OCI-LY1 (cell line): ENCODE data around the gene SLC38A6.

Experiments used
- H2AFZ ChIP-seq: fragments of 200-600 bp; sonication (generic), shearing (Covaris generic); 2 replicates; pipeline ENCODE4 v1.6.0; 2014; ENCODE audit warnings: antibody characterized with exemption, mild to moderate bottlenecking, low read length
- H3F3A ChIP-seq: fragments of 200-600 bp; sonication (generic), shearing (Covaris generic); 2 replicates; pipeline ENCODE4 v1.6.0; 2014; ENCODE audit warnings: mild to moderate bottlenecking, antibody characterized with exemption, low read length, moderate library complexity; ENCODE audit not compliant: insufficient read depth
- H3K27ac ChIP-seq: fragments of 200-600 bp; sonication (generic); 2 replicates; pipeline ENCODE4 v1.5.1; 2014; ENCODE audit warnings: low read length, mixed run types, mild to moderate bottlenecking, low read depth; ENCODE audit not compliant: poor library complexity, severe bottlenecking
- H3K27me3 ChIP-seq: fragments of 200-600 bp; sonication (generic); 2 replicates; pipeline ENCODE4 v1.6.0; 2014; ENCODE audit warnings: antibody characterized with exemption, mild to moderate bottlenecking, low read length, moderate library complexity; ENCODE audit not compliant: insufficient read depth
- H3K36me3 ChIP-seq: fragments of 200-600 bp; sonication (generic); 2 replicates; pipeline ENCODE4 v1.6.1; 2014; ENCODE audit warnings: mild to moderate bottlenecking, antibody characterized with exemption, low read length, moderate library complexity, mixed read lengths; ENCODE audit not compliant: insufficient read depth
- H3K4me1 ChIP-seq: fragments of 200-600 bp; sonication (generic); 2 replicates; pipeline ENCODE4 v1.5.1; 2014; ENCODE audit warnings: mild to moderate bottlenecking, low read length, moderate library complexity; ENCODE audit not compliant: insufficient read depth, severe bottlenecking
- H3K4me2 ChIP-seq: fragments of 200-600 bp; sonication (generic), shearing (Covaris generic); 2 replicates; pipeline ENCODE4 v1.6.1; 2014; ENCODE audit warnings: low read length
- H3K4me3 ChIP-seq: fragments of 200-600 bp; sonication (generic); 2 replicates; pipeline ENCODE4 v1.5.1; 2014; ENCODE audit warnings: low read length, low read depth, mild to moderate bottlenecking, mixed read lengths; ENCODE audit not compliant: poor library complexity, severe bottlenecking
- H3K79me2 ChIP-seq: fragments of 200-600 bp; shearing (Covaris generic); 2 replicates; pipeline ENCODE4 v1.6.1; 2016; ENCODE audit warnings: mixed run types, low read length, mixed read lengths; ENCODE audit not compliant: insufficient read depth
- H3K9ac ChIP-seq: fragments of 200-600 bp; sonication (generic), shearing (Covaris generic); 2 replicates; pipeline ENCODE4 v1.6.1; 2014; ENCODE audit warnings: mild to moderate bottlenecking, low read length, mixed read lengths
- H3K9me2 ChIP-seq: fragments of 200-600 bp; sonication (generic), shearing (Covaris generic); 2 replicates; pipeline ENCODE4 v1.6.1; 2014; ENCODE audit warnings: low read depth, mild to moderate bottlenecking, low read length, mixed read lengths
- H3K9me3 ChIP-seq: fragments of 200-600 bp; shearing (Covaris generic); 2 replicates; pipeline ENCODE4 v1.6.1; 2014; ENCODE audit warnings: low read length, mixed read lengths
- H4K20me1 ChIP-seq: fragments of 200-600 bp; sonication (generic), shearing (Covaris generic); 2 replicates; pipeline ENCODE4 v1.6.0; 2016; ENCODE audit warnings: mild to moderate bottlenecking, low read length; ENCODE audit not compliant: insufficient read depth
- EZH2 ChIP-seq: fragments of 200-600 bp; sonication (generic), shearing (Covaris generic); IDR thresholded peaks from 2 replicates; pipeline ENCODE4 v1.8.0; 2017; ENCODE audit warnings: borderline replicate concordance, mixed run types, mild to moderate bottlenecking, antibody characterized with exemption, low read length, moderate library complexity, mixed read lengths
- TF ChIP-seq, protein P1 (sequence below): fragments of 200-600 bp; sonication (generic), shearing (Covaris generic); IDR thresholded peaks from 2 replicates; pipeline ENCODE4 v1.5.1; 2017; ENCODE audit warnings: mild to moderate bottlenecking, antibody characterized with exemption, low read length, moderate library complexity, mixed read lengths

Gene SLC38A6

DNA sequence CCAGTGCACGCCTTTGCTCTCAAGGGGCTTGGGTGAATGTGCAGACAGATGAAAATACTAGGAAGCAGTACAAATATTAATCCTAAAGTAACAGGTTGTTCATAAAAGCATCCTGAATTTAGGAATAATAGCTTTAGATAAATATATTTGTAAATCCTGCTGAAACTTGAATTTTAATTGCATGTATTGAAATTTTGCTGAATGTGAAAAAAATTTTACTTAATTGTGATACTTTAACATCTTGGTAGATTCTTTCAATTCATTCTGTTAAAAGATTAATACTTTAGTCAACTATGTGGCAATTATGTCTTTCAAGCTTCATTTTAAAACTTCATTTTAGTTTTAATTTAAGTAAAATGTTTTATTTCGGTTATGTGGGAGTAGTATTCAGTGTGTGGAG, 5.5 kb downstream of the SLC38A6 start:
- Histone ChIP-seq H3K9me3 (no peaks in the 10 kb centered on the region), H3K4me1 (peaks cover 28% of the 10 kb centered on the region), H2AFZ (no peak overlapping the region), H3K27ac (no peak overlapping the region), H3F3A (no peaks in the 10 kb centered on the region), H3K4me2 (no peak overlapping the region), H3K79me2 (no peaks in the 10 kb centered on the region), H4K20me1 (no peaks in the 10 kb centered on the region), H3K9me2 (no peaks in the 10 kb centered on the region), H3K36me3 (peaks cover 28% of the 10 kb centered on the region; the same call in 1 of the 2 replicates), H3K9ac (no peak overlapping the region), H3K4me3 (no peak overlapping the region), H3K27me3 (no peaks in the 10 kb centered on the region)
- no peak for TF ChIP-seq EZH2
- TF ChIP-seq, protein P1, sequence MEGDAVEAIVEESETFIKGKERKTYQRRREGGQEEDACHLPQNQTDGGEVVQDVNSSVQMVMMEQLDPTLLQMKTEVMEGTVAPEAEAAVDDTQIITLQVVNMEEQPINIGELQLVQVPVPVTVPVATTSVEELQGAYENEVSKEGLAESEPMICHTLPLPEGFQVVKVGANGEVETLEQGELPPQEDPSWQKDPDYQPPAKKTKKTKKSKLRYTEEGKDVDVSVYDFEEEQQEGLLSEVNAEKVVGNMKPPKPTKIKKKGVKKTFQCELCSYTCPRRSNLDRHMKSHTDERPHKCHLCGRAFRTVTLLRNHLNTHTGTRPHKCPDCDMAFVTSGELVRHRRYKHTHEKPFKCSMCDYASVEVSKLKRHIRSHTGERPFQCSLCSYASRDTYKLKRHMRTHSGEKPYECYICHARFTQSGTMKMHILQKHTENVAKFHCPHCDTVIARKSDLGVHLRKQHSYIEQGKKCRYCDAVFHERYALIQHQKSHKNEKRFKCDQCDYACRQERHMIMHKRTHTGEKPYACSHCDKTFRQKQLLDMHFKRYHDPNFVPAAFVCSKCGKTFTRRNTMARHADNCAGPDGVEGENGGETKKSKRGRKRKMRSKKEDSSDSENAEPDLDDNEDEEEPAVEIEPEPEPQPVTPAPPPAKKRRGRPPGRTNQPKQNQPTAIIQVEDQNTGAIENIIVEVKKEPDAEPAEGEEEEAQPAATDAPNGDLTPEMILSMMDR, result no peak

DNA sequence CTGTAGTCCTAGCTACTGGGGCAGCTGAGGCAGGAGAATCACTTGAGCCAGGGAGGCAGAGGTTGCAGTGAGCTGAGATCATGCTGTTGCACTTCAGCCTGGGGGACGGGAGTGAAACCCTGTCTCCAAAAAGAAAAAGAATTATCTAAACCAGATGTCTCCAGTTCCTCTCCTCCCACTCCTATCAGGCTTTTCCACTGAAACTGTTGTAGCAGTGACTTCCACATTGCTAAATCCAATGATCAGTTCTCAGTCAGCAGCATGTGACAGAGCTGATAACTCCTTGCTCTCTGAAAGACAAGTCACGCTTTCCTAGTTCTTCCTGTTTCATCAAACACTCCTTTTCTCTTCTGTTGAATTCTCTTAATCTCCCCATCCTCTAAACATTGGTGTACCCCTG, 8.6 kb downstream of the SLC38A6 start:
- H3K4me3 ChIP-seq, result no peak overlapping the region
- H4K20me1 ChIP-seq, result no peaks in the 10 kb centered on the region
- no peaks in the 10 kb centered on the region for H3K27me3 ChIP-seq
- TF ChIP-seq EZH2, result no peak
- TF ChIP-seq, protein P1, result no peak
- H3K4me1 ChIP-seq, result peaks cover 3% of the 10 kb centered on the region
- H3F3A ChIP-seq, result no peaks in the 10 kb centered on the region
- H3K9me3 ChIP-seq, result no peaks in the 10 kb centered on the region
- H2AFZ ChIP-seq, result no peak overlapping the region
- no peak overlapping the region for H3K27ac ChIP-seq
- no peak overlapping the region for H3K9ac ChIP-seq
- H3K4me2 ChIP-seq, result no peak overlapping the region
- peaks cover 27% of the 10 kb centered on the region; the same call in 1 of the 2 replicates for H3K36me3 ChIP-seq
- no peaks in the 10 kb centered on the region for H3K79me2 ChIP-seq
- H3K9me2 ChIP-seq, result no peaks in the 10 kb centered on the region

DNA sequence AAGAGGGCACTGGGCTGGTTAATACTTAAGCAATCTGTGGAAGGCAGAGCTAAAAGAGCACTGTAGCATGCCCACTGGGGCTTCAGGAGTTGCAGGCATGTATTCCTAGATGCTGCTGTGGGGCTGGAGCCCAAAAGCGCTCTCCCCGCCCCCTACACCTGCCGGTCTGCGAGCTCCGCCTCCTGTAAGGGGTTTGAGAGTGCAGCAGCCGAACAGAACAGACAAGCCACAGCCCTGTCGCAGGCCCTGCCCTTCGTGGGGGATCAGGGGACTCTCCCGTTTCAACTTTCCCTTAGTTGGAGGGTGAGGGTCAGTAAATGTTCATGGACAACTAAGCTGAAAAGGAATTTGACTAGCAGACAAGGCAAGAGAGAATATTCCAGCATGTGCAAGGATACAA, 17.6 kb downstream of the SLC38A6 start:
- H3F3A ChIP-seq, result no peaks in the 10 kb centered on the region
- no peaks in the 10 kb centered on the region for H3K79me2 ChIP-seq
- no peak overlapping the region for H3K9ac ChIP-seq
- TF ChIP-seq EZH2, result no peak
- TF ChIP-seq, protein P1, result no peak
- no peaks in the 10 kb centered on the region for H4K20me1 ChIP-seq
- no peaks in the 10 kb centered on the region for H3K36me3 ChIP-seq
- no peaks in the 10 kb centered on the region for H3K27me3 ChIP-seq
- no peaks in the 10 kb centered on the region for H3K4me1 ChIP-seq
- H3K9me2 ChIP-seq, result no peaks in the 10 kb centered on the region
- H3K4me2 ChIP-seq, result no peak overlapping the region
- H2AFZ ChIP-seq, result no peak overlapping the region
- no peak overlapping the region for H3K4me3 ChIP-seq
- no peak overlapping the region for H3K27ac ChIP-seq
- H3K9me3 ChIP-seq, result no peaks in the 10 kb centered on the region
